ENCODE results near the gene CDADC1. TPM values are rescaled to one million over a fixed set of nuclear protein-coding genes. Genes with fewer than 3 reads are reported as not detected.
A peak's percentile ranks its signal among the peaks of the same experiment; 100 is the strongest.

Gene CDADC1
- total RNA-seq, 1 donor from 2014 or later, result 1.7 TPM

GRCh38 chr13:49241296-49241695, 6.4 kb upstream of the CDADC1 start:
- no peaks in the 10 kb centered on the region for H3K9me3 ChIP-seq (ENCODE audit: low read depth)
- no peak overlapping the region for H3K9ac ChIP-seq
- H3K27ac ChIP-seq, result no peak overlapping the region
- H4K20me1 ChIP-seq (ENCODE audit: low read depth), result no peaks in the 10 kb centered on the region
- Mint-ChIP-seq H3K36me3 (no peaks in the 10 kb centered on the region), H3K4me1 (peaks cover 3% of the 10 kb centered on the region), H3K9me3 (no peaks in the 10 kb centered on the region), H3K27me3 (ENCODE audit: insufficient read depth, low read depth) (no peaks in the 10 kb centered on the region), H3K4me3 (no peak overlapping the region), H3K27ac (no peak overlapping the region)
- H3K4me3 ChIP-seq, result no peak overlapping the region
- H3F3A ChIP-seq (ENCODE audit: low read depth), result no peaks in the 10 kb centered on the region
- H2AFZ ChIP-seq (replicated peaks), result no peak overlapping the region
- H3K4me2 ChIP-seq, result no peak overlapping the region
- TF ChIP-seq EZH2phosphoT487 (IDR thresholded peaks at IDR 0.05) (no peak), EZH2 (IDR thresholded peaks at IDR 0.05) (no peak), CTCF (IDR thresholded peaks at IDR 0.05) (no peak)
- no peaks in the 10 kb centered on the region for H3K4me1 ChIP-seq
- H3K36me3 ChIP-seq, result no peaks in the 10 kb centered on the region
- H3K27me3 ChIP-seq, result no peaks in the 10 kb centered on the region
- no peak for DNase-seq (ENCODE audit: low spot score)
- H3K79me2 ChIP-seq (ENCODE audit: low read depth), result no peaks in the 10 kb centered on the region

GRCh38 chr13:49245101-49245500, 2.6 kb upstream of the CDADC1 start:
- Histone ChIP-seq H3K9me3 (ENCODE audit: low read depth) (no peaks in the 10 kb centered on the region), H3K4me2 (no peak overlapping the region), H3K4me3 (no peak overlapping the region), H3K36me3 (no peaks in the 10 kb centered on the region), H3K9ac (no peak overlapping the region), H2AFZ (replicated peaks) (no peak overlapping the region), H3K79me2 (ENCODE audit: low read depth) (no peaks in the 10 kb centered on the region), H4K20me1 (ENCODE audit: low read depth) (no peaks in the 10 kb centered on the region), H3K27me3 (no peaks in the 10 kb centered on the region), H3K27ac (no peak overlapping the region), H3F3A (ENCODE audit: low read depth) (peaks cover 12% of the 10 kb centered on the region), H3K4me1 (peaks cover 10% of the 10 kb centered on the region)
- H3K4me3 Mint-ChIP-seq, result no peak overlapping the region
- H3K9me3 Mint-ChIP-seq, result no peaks in the 10 kb centered on the region
- no peaks in the 10 kb centered on the region for H3K36me3 Mint-ChIP-seq
- TF ChIP-seq EZH2 (IDR thresholded peaks at IDR 0.05), result no peak
- TF ChIP-seq CTCF (IDR thresholded peaks at IDR 0.05), result no peak
- TF ChIP-seq EZH2phosphoT487 (IDR thresholded peaks at IDR 0.05), result no peak
- peaks cover 3% of the 10 kb centered on the region for H3K27me3 Mint-ChIP-seq (ENCODE audit: insufficient read depth, low read depth)
- no peak overlapping the region for H3K27ac Mint-ChIP-seq
- DNase-seq (ENCODE audit: low spot score), result no peak
- H3K4me1 Mint-ChIP-seq, result peaks cover 18% of the 10 kb centered on the region

GRCh38 chr13:49246850-49247642, 679 bp upstream of the CDADC1 start:
- H3K27ac ChIP-seq, result no peak overlapping the region
- H3K9me3 Mint-ChIP-seq, result no peaks in the 10 kb centered on the region
- no peaks in the 10 kb centered on the region for H3K36me3 ChIP-seq
- H3K9ac ChIP-seq, result peak overlapping the region; percentile 56
- H3K4me3 ChIP-seq, result peak overlapping the region; percentile 76
- peak overlapping the region; percentile 97 for H3K4me3 Mint-ChIP-seq
- H3K36me3 Mint-ChIP-seq, result no peaks in the 10 kb centered on the region
- peaks cover 18% of the 10 kb centered on the region for H3K4me1 Mint-ChIP-seq
- H3K79me2 ChIP-seq (ENCODE audit: low read depth), result no peaks in the 10 kb centered on the region
- H3K4me1 ChIP-seq, result peaks cover 10% of the 10 kb centered on the region
- peak overlapping the region; percentile 100 for H2AFZ ChIP-seq (replicated peaks)
- no peaks in the 10 kb centered on the region for H3K9me3 ChIP-seq (ENCODE audit: low read depth)
- H3K27me3 Mint-ChIP-seq (ENCODE audit: insufficient read depth, low read depth), result peaks cover 3% of the 10 kb centered on the region
- H4K20me1 ChIP-seq (ENCODE audit: low read depth), result no peaks in the 10 kb centered on the region
- no peaks in the 10 kb centered on the region for H3K27me3 ChIP-seq
- peak overlapping the region; percentile 97 for H3K27ac Mint-ChIP-seq
- peak overlapping the region; percentile 93 for H3K4me2 ChIP-seq
- TF ChIP-seq EZH2 (IDR thresholded peaks at IDR 0.05), result no peak
- TF ChIP-seq CTCF (IDR thresholded peaks at IDR 0.05), result no peak
- TF ChIP-seq EZH2phosphoT487 (IDR thresholded peaks at IDR 0.05), result no peak
- DNase-seq (ENCODE audit: low spot score), result no peak
- H3F3A ChIP-seq (ENCODE audit: low read depth), result peaks cover 12% of the 10 kb centered on the region

Measured in neural progenitor cell (in vitro differentiated cells).